B cell (primary cell): ENCODE measurements around the gene IFNLR1.

Source experiments
- CTCF ChIP-seq: fragments of 200-600 bp; IDR thresholded peaks from one replicate; pipeline ENCODE4 v1.8.0; 2022; ENCODE audit warnings: antibody characterized with exemption, mild to moderate bottlenecking
- EZH2 ChIP-seq: IDR thresholded peaks from 2 replicates; pipeline ENCODE4 v1.6.1; 2012; ENCODE audit warnings: borderline replicate concordance, low read depth, mild to moderate bottlenecking, moderate library complexity, low read length; ENCODE audit not compliant: insufficient read depth, poor library complexity, severe bottlenecking

DNA sequence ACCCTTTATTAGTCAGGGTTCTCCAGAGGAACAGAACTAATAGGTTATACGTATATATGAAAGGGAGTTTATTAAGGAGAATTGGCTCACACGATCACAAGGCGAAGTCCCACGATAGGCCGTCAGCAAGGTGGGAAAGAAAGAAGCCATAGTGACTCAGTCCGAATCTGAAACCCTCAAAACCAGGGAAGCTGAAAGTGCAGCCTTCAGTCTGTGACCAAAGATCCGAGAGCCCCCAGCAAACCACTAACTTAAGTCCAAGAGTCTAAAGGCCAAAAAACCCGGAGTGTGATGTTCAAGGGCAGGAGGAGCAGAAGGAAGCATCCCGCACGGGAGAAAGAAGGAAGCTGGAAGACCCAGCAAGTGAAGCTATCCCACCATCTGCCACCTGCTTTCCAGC is 9.9 kb downstream of the IFNLR1 start:
- TF ChIP-seq EZH2 (no peak), CTCF (no peak)
